MM.1S (cell line): ENCODE data around the gene ABHD1.

Experiments used
- DNase-seq: peaks from one replicate; pipeline ENCODE4 v3.0.0-alpha.2; 2015
- H2AFZ ChIP-seq: fragments of 300-600 bp; sonication (generic); 2 replicates; pipeline ENCODE4 v1.6.0; 2016; ENCODE audit warnings: antibody characterized with exemption, low read length
- H3F3A ChIP-seq: fragments of 300-600 bp; sonication (generic); 2 replicates; pipeline ENCODE4 v1.6.1; 2016; ENCODE audit warnings: mild to moderate bottlenecking, antibody characterized with exemption, low read length, moderate library complexity, mixed read lengths; ENCODE audit not compliant: insufficient read depth
- H3K27ac ChIP-seq: fragments of 300-600 bp; sonication (generic); 2 replicates; pipeline ENCODE4 v1.5.1; 2016; ENCODE audit warnings: mild to moderate bottlenecking, low read length
- H3K27me3 ChIP-seq: fragments of 300-600 bp; sonication (generic); replicated peaks from 2 replicates; pipeline ENCODE4 v1.6.0; 2016; ENCODE audit warnings: low read length; ENCODE audit not compliant: insufficient read depth
- H3K36me3 ChIP-seq: fragments of 300-600 bp; sonication (generic); replicated peaks from 2 replicates; pipeline ENCODE4 v1.6.1; 2016; ENCODE audit warnings: mild to moderate bottlenecking, low read length, mixed read lengths; ENCODE audit not compliant: insufficient read depth
- H3K4me1 ChIP-seq: fragments of 300-600 bp; sonication (generic); 2 replicates; pipeline ENCODE4 v1.6.1; 2016; ENCODE audit warnings: low read length, mixed read lengths
- H3K4me2 ChIP-seq: fragments of 300-600 bp; sonication (generic); 2 replicates; pipeline ENCODE4 v1.6.0; 2016; ENCODE audit warnings: low read depth, low read length
- H3K4me3 ChIP-seq: fragments of 300-600 bp; sonication (generic); 2 replicates; pipeline ENCODE4 v1.5.1; 2016; ENCODE audit warnings: low read length, mixed read lengths
- H3K79me2 ChIP-seq: fragments of 300-600 bp; sonication (generic); 2 replicates; pipeline ENCODE4 v1.6.1; 2016; ENCODE audit warnings: mixed run types, low read length, mixed read lengths
- H3K9ac ChIP-seq: fragments of 300-600 bp; sonication (generic); 2 replicates; pipeline ENCODE4 v1.6.1; 2016; ENCODE audit warnings: low read length, mixed read lengths
- H3K9me2 ChIP-seq: fragments of 300-600 bp; sonication (generic); replicated peaks from 2 replicates; pipeline ENCODE4 v1.6.1; 2016; ENCODE audit warnings: mild to moderate bottlenecking, low read length, mixed read lengths; ENCODE audit not compliant: insufficient read depth
- H3K9me3 ChIP-seq: fragments of 300-600 bp; sonication (generic); replicated peaks from 2 replicates; pipeline ENCODE4 v1.6.1; 2016; ENCODE audit warnings: mild to moderate bottlenecking, low read length, mixed read lengths; ENCODE audit not compliant: insufficient read depth
- H4K20me1 ChIP-seq: fragments of 300-600 bp; sonication (generic); 2 replicates; pipeline ENCODE4 v1.6.1; 2016; ENCODE audit warnings: mild to moderate bottlenecking, low read length, moderate library complexity, mixed read lengths; ENCODE audit not compliant: insufficient read depth
- CTCF ChIP-seq: fragments of 300-600 bp; sonication (generic); IDR thresholded peaks from 2 replicates; pipeline ENCODE4 v1.5.1; 2016; ENCODE audit warnings: antibody characterized with exemption, low read length, mixed read lengths
- EZH2 ChIP-seq: fragments of 300-600 bp; sonication (generic); optimal IDR thresholded peaks from 2 replicates; pipeline ENCODE3; 2017; ENCODE audit warnings: low read depth, mild to moderate bottlenecking, antibody characterized with exemption, low read length, mixed read lengths
- EZH2phosphoT487 ChIP-seq: fragments of 300-600 bp; sonication (generic); IDR thresholded peaks from 2 replicates; pipeline ENCODE4 v1.6.1; 2018; ENCODE audit warnings: antibody characterized with exemption, low read length

Gene ABHD1

DNA sequence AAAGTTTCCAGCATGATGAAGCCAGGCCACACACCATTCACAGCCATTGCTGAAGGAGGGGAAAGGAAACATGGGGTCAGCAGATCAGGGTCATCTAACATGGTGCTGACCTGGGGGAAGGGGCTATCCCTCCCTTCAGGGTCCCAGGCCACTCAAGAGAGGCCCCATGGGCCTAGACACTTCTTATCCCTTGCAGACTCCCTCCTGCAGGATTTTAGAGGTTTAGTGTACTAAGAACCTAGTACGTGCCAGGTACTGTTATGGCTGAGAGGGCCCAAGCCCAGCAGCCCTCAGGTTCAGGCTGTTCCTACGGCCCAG is 28.2 kb upstream of the ABHD1 start:
- H2AFZ ChIP-seq: peak overlapping the region; percentile 79; the same call in 1 of the 2 replicates
- H3K4me3 ChIP-seq: no peak overlapping the region
- H3K9ac ChIP-seq: no peak overlapping the region

DNA sequence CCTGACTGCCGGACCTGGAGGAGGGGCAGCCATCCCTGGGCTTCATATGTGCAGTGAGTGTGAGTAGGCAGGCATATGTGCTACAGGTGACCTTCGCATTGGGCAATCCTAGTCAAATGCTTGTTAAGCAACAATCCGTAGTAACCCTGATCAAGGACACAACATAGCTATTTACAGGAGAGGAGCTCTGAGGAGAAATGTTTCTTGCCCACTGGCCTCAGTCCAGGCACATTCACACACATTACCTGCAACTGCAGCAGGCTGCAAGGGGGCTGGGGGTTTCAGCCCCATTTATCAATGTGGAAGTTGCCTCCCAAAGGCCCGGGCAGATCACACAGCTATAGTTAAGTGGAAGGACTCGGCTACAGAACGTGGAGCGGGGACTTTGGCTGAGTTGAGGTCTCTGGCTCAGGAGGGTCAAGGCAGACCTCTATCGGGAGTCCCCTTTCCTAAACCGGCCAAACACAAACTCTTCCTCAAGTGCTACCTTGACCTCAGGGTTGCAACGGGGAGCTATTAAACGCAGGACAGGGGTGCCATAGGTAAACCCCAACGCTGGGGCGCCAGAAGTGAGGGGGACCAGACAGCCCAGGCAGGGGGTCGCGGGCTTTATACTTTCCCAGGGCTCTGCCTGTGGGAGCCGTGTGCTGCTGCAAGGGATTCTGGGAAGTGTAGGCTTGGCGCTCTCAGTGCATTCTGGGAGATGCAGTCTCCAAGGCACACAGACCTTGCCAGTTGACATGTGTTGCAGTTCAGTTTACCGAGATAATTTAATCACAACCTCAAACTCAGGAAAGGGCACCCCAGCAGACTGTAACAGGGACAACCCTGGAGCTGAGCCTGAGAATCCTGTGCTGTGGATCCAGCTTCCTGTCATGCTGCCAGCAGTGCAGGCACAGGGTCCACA is 27.6 kb upstream of the ABHD1 start:
- H3K9me2 ChIP-seq: no peaks in the 10 kb centered on the region

More for the DNA sequence above, 28.2 kb upstream of the ABHD1 start:
- Histone ChIP-seq H3K9me2 (no peaks in the 10 kb centered on the region), H3K9me3 (no peaks in the 10 kb centered on the region), H3F3A (no peaks in the 10 kb centered on the region), H4K20me1 (no peaks in the 10 kb centered on the region), H3K27ac (no peak overlapping the region), H3K4me2 (no peak overlapping the region), H3K4me1 (peaks cover 4% of the 10 kb centered on the region; the same call in 1 of the 2 replicates), H3K79me2 (no peaks in the 10 kb centered on the region), H3K27me3 (no peaks in the 10 kb centered on the region), H3K36me3 (no peaks in the 10 kb centered on the region)
- TF ChIP-seq EZH2 (no peak), EZH2phosphoT487 (no peak), CTCF (no peak)
- no peak for DNase-seq

DNA sequence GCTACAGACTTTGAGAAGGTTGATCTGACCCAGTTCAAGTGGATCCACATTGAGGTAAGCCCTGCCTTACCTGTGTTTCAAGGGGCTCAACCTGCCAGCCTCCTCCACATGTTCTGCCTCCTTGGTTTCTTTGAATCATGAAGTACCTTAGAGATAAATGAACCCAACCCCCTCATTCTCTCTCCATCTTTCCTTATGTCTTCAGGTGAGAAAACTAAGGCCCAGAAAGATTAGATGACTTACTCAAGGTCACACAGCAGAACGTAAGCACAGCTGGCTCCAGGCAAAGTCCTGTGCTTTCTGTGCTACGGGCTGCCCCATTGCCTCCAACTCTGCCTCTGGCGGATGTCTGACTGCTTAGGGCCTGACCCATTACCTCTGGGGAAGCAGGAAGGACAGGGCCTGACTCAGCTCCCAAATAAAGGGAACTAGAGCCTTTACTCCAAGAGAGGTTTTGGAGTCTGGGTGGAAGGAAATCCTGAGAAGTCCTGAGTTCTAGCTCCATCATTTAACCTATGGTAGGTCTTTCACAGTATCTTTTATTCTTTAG is 26.8 kb upstream of the ABHD1 start:
- H4K20me1 ChIP-seq: no peaks in the 10 kb centered on the region
- no peaks in the 10 kb centered on the region for H3K79me2 ChIP-seq
- no peak overlapping the region for H3K27ac ChIP-seq
- no peak overlapping the region for H2AFZ ChIP-seq
- TF ChIP-seq EZH2 (no peak), EZH2phosphoT487 (no peak), CTCF (no peak)
- no peaks in the 10 kb centered on the region for H3F3A ChIP-seq
- no peaks in the 10 kb centered on the region for H3K36me3 ChIP-seq
- DNase-seq: no peak
- H3K4me1 ChIP-seq: peaks cover 4% of the 10 kb centered on the region; the same call in 1 of the 2 replicates
- H3K9me3 ChIP-seq: no peaks in the 10 kb centered on the region
- H3K9ac ChIP-seq: no peak overlapping the region
- no peak overlapping the region for H3K4me2 ChIP-seq
- no peaks in the 10 kb centered on the region for H3K9me2 ChIP-seq
- H3K27me3 ChIP-seq: no peaks in the 10 kb centered on the region
- no peak overlapping the region for H3K4me3 ChIP-seq

More for the DNA sequence above, 27.6 kb upstream of the ABHD1 start:
- H3K9ac ChIP-seq: no peak overlapping the region; the same call in 1 of the 2 replicates
- DNase-seq: peak; percentile 45
- no peaks in the 10 kb centered on the region for H3K9me3 ChIP-seq
- no peaks in the 10 kb centered on the region for H3F3A ChIP-seq
- no peak for TF ChIP-seq CTCF
- TF ChIP-seq EZH2phosphoT487: no peak
- TF ChIP-seq EZH2: no peak
- H4K20me1 ChIP-seq: no peaks in the 10 kb centered on the region
- H3K27ac ChIP-seq: no peak overlapping the region
- H3K36me3 ChIP-seq: no peaks in the 10 kb centered on the region
- no peaks in the 10 kb centered on the region for H3K79me2 ChIP-seq
- H2AFZ ChIP-seq: peak overlapping the region; percentile 79
- H3K27me3 ChIP-seq: no peaks in the 10 kb centered on the region
- peaks cover 4% of the 10 kb centered on the region; the same call in 1 of the 2 replicates for H3K4me1 ChIP-seq
- peak overlapping the region; percentile 39; the same call in 1 of the 2 replicates for H3K4me3 ChIP-seq
- peak overlapping the region; percentile 75 for H3K4me2 ChIP-seq
